DND-41 (cell line): Measurements from ENCODE around the gene PAWR.

Experiments used
- ATAC-seq: fragments of 200-7000 bp; cut with Tn5 transposase; 3 replicates; pipeline ENCODE4 v1.9.1; 2021; ENCODE audit warnings: low read depth; ENCODE audit not compliant: insufficient read depth
- DNase-seq: peaks from one replicate; pipeline ENCODE4 v3.0.0-alpha.2; 2020
- H2AFZ ChIP-seq: 2 replicates; pipeline ENCODE4 v1.6.0; 2012; ENCODE audit warnings: low read depth, low read length
- H3K27ac ChIP-seq: 2 replicates; pipeline ENCODE4 v1.5.1; 2012; ENCODE audit warnings: low read length, inconsistent platforms
- H3K27me3 ChIP-seq: fragments of 200-600 bp; sonication (generic); 2 replicates; pipeline ENCODE4 v1.6.0; 2012; ENCODE audit warnings: low read length, mild to moderate bottlenecking, inconsistent platforms; ENCODE audit not compliant: insufficient read depth, poor library complexity
- H3K36me3 ChIP-seq: 2 replicates; pipeline ENCODE4 v1.5.1; 2012; ENCODE audit warnings: low read length, inconsistent platforms; ENCODE audit not compliant: insufficient read depth
- H3K4me1 ChIP-seq: 2 replicates; pipeline ENCODE4 v1.5.1; 2012; ENCODE audit warnings: mild to moderate bottlenecking, low read length; ENCODE audit not compliant: insufficient read depth
- H3K4me2 ChIP-seq: 2 replicates; pipeline ENCODE4 v1.6.0; 2012; ENCODE audit warnings: mild to moderate bottlenecking, moderate library complexity, low read length, inconsistent platforms; ENCODE audit not compliant: insufficient read depth
- H3K4me3 ChIP-seq, 2 experiments: fragments of 200-600 bp in 1 of 2; shearing (Covaris generic) in 1 of 2; 2 replicates each; pipeline ENCODE4 v1.5.1; 2012 to 2016; ENCODE audit warnings: inconsistent platforms in 2 of 2, low read length in 2 of 2, mild to moderate bottlenecking in 2 of 2, low read depth in 1 of 2, moderate library complexity in 1 of 2
- H3K79me2 ChIP-seq: 2 replicates; pipeline ENCODE4 v1.6.0; 2012; ENCODE audit warnings: low read length, inconsistent platforms; ENCODE audit not compliant: insufficient read depth
- H3K9ac ChIP-seq: 2 replicates; pipeline ENCODE4 v1.6.0; 2012; ENCODE audit warnings: low read depth, mild to moderate bottlenecking, inconsistent platforms, low read length, moderate library complexity
- H3K9me3 ChIP-seq: 2 replicates; pipeline ENCODE4 v1.5.1; 2012; ENCODE audit warnings: low read length, moderate library complexity, mild to moderate bottlenecking, inconsistent platforms; ENCODE audit not compliant: insufficient read depth, severe bottlenecking
- H4K20me1 ChIP-seq: 2 replicates; pipeline ENCODE4 v1.6.0; 2012; ENCODE audit warnings: low read length; ENCODE audit not compliant: insufficient read depth
- CTCF ChIP-seq: IDR thresholded peaks from 2 replicates; pipeline ENCODE4 v1.5.1; 2012; ENCODE audit warnings: borderline replicate concordance, low read length, moderate library complexity, mild to moderate bottlenecking; ENCODE audit not compliant: poor library complexity, severe bottlenecking; ENCODE audit errors: extremely low read depth
- EZH2 ChIP-seq: IDR thresholded peaks from 3 replicates; pipeline ENCODE4 v1.6.1; 2012; ENCODE audit warnings: borderline replicate concordance, low read depth, mild to moderate bottlenecking, moderate library complexity, low read length, inconsistent platforms; ENCODE audit not compliant: severe bottlenecking

Gene PAWR

GRCh38 chr12:79537675-79538074 is 153.1 kb downstream of the PAWR start:
- Histone ChIP-seq H3K4me1 (no peaks in the 10 kb centered on the region), H3K27me3 (no peaks in the 10 kb centered on the region), H3K4me3 (no peak overlapping the region), H3K36me3 (no peaks in the 10 kb centered on the region), H3K4me2 (no peak overlapping the region), H3K27ac (no peak overlapping the region), H3K9me3 (no peaks in the 10 kb centered on the region), H3K79me2 (no peaks in the 10 kb centered on the region), H2AFZ (no peak overlapping the region), H3K9ac (no peak overlapping the region), H4K20me1 (no peaks in the 10 kb centered on the region)
- TF ChIP-seq CTCF: no peak
- no peak for TF ChIP-seq EZH2
- ATAC-seq: no peak
- no peak for DNase-seq

- H3K4me1 ChIP-seq: no peaks in the 10 kb centered on the region
- no peaks in the 10 kb centered on the region for H4K20me1 ChIP-seq
- no peaks in the 10 kb centered on the region for H3K9me3 ChIP-seq
- no peak overlapping the region for H2AFZ ChIP-seq
- TF ChIP-seq CTCF (no peak), EZH2 (no peak)
- DNase-seq: no peak
- H3K4me2 ChIP-seq: no peak overlapping the region
- H3K9ac ChIP-seq: no peak overlapping the region
- no peaks in the 10 kb centered on the region for H3K36me3 ChIP-seq
- no peaks in the 10 kb centered on the region for H3K27me3 ChIP-seq
- H3K27ac ChIP-seq: no peak overlapping the region
- H3K4me3 ChIP-seq: no peak overlapping the region
- no peak for ATAC-seq
- H3K79me2 ChIP-seq: no peaks in the 10 kb centered on the region
Observed at GRCh38 chr12:79535751-79536150, 155.0 kb downstream of the PAWR start.
